ENCODE measurements around the gene HOXA7. TPM values are rescaled to one million over a fixed set of nuclear protein-coding genes. Genes with fewer than 3 reads are reported as not detected.
A peak's percentile ranks its signal among the peaks of the same experiment; 100 is the strongest.

HOXA7 gene
- polyA plus RNA-seq, 3 donors, result 24.8 to 27.6 (median 26.1) TPM

- DNase-seq (ENCODE audit: low read depth in 3 of 3, low spot score in 2 of 3), result no peak
Measured at GRCh38 chr7:27182861-27183681, 26.6 kb upstream of the HOXA7 start.

DNA sequence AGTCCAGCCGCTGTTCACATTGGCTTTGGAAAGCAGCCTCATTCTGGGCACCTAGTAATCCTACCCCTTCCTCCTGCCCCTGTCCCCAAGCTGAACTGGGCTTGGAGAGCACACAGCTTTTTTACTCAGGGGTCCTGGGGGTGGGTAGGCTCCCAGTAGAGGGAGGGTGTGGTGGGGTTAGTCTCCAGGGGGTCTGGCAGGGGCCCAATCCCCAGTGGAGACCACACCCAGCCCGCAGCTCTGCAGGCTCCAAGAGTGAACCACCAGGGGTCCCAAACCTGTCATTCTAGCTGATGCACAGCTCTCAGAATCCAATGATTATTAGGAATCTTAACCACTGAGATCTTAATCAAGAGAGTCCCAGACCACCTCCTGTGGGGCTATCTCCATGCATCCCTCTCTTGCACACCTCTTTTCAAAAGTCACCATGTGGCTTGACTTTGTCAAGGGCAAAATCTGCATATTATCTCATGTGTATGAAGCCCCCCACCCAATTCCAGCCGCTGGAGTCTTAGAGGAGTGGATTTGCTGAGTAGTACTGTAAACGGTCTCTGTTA is 25.9 kb upstream of the HOXA7 start:
- DNase-seq (ENCODE audit: low read depth in 3 of 3, low spot score in 2 of 3), result no peak

DNA sequence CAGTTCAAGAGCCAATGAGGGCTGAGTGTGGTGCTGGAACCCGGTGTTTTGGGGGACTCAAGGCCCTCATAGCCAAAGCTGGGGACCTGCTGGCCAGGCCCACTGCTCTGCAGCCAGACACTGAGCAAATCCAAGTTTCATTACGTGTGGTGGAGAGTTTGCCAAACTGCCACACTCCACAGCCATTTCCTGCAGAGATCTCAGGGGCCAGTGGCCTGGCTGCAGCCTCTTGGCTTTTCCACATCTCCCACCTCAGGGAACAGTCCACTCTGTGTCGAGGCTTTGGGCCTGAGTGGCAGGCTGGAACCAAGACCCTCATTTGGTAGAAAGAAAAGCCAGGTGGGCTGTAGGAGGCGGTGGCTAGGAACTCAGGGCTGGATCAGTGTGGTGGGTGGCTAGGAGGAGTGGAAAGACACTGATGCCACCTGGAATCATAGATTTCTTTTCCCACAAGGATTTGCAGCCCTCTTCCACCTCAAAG is 25.4 kb upstream of the HOXA7 start:
- DNase-seq (ENCODE audit: low read depth in 3 of 3, low spot score in 2 of 3), result no peak

DNA sequence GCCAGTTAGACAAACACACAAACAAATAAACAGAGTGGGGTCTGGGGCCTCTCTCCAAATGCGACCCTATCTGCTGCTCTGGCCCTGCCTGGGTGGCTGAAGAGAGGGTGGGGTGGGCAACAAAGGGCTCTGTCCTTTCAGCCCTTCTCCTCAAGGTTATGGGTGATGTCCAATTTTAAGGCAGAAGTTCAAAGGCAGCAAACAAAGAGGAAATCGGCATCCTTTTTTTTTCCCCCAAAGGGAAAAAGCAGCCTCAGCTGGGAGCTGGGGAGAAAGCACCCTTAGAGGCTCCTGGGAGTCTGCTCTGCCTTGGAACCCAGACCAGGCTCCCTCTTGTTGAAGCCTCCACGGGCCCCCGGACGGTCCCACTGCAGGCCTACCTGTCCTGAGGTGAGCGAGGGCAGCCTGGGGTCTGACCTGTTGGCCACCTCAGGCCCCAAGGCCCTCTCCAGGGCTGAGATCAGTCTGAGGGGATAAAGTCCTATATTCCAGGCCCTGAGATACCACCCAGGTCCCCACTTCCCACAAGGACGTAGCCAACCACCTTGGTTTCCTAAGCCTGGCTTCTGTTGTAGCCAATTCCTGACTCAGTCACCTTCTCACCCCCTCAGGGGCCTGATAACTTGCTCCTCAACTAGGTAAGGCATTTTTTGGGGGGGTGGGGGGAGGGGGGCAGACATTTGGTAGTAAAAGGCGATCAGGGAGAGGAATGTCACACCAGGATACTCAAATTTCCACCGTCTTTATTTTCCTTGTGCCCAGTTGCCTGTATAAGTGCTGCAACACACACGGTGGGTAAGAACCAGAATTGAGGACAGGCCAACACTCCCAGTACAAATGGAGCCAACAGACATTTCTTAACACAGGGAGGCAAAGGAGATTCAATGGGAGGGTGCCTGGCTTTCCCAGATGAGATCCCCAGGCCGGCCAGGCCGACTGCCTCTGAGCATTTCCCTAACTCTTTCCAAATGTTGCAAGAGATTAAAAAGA is 24.3 kb upstream of the HOXA7 start:
- no peak for DNase-seq (ENCODE audit: low read depth in 3 of 3, low spot score in 2 of 3)

DNA sequence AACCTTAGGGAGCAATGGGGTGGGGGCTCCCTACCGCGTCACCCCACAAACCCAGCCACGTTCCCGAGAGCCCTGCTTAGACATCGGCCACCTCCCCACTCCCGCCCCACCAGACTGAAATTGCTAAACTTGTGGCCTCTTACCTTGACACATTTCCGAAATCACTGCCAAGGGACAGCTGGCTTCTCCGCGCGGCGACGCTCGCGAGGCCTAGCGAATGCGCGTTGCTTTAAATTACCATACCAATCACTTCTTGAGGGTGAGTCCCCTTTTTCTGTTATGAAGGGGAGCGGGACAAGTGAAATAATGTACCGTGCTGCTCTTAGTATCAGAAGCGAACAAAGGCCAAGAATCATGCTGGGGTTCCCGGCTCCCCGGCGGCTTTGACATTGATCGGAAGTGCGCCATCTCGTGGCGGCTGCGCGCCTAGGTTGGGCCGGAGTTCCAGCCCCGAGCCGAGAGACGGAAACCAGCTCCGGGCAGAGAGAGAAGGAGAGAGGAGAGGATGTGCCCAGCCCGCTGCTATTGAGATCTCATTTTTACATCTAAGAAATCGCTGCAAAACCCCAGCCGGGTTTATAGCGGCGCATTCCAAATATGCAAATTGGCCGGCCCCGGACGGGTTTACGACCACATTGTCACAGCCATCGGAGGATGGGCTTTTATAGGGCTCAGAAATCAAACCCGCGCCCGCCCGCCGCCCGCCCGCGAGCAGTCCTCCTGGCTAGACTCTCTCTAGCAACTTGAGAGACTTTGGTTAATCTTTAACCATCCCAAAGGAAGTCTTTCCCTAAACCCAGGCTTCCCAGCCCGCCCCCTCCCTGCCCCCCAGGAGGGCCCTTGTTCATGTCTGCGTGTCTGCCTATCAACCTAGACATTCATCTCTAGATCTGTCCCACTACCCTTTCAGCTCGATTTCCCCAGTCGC is 23.3 kb upstream of the HOXA7 start:
- DNase-seq (ENCODE audit: low read depth in 3 of 3, low spot score in 2 of 3), result peak in 1 of 3 donors; percentile 85

DNA sequence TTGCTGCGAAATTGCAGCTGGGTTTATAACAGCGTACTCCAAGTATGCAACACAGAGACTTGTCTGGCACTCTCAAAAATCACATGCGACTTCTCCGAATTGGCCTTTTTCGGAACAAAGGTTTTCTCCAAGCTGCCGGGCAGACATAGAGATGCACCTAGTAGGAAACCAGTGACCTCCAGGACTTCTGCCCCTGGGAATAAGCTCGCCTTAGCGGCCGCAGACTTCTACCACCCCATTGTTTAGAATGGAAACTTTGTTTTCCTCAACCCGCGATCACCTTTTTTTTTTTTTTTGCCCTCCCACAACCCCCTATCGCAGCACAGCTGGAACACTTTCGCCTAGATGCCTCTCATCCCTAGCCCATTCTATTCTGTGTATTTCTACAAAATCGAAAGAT is 22.6 kb upstream of the HOXA7 start:
- DNase-seq (ENCODE audit: low read depth in 3 of 3, low spot score in 2 of 3), result no peak

- DNase-seq (ENCODE audit: low read depth in 3 of 3, low spot score in 2 of 3), result no peak
Measured at GRCh38 chr7:27178366-27178765, 21.9 kb upstream of the HOXA7 start.

- DNase-seq (ENCODE audit: low read depth in 3 of 3, low spot score in 2 of 3), result no peak
Measured at GRCh38 chr7:27177795-27178320, 21.4 kb upstream of the HOXA7 start.

DNA sequence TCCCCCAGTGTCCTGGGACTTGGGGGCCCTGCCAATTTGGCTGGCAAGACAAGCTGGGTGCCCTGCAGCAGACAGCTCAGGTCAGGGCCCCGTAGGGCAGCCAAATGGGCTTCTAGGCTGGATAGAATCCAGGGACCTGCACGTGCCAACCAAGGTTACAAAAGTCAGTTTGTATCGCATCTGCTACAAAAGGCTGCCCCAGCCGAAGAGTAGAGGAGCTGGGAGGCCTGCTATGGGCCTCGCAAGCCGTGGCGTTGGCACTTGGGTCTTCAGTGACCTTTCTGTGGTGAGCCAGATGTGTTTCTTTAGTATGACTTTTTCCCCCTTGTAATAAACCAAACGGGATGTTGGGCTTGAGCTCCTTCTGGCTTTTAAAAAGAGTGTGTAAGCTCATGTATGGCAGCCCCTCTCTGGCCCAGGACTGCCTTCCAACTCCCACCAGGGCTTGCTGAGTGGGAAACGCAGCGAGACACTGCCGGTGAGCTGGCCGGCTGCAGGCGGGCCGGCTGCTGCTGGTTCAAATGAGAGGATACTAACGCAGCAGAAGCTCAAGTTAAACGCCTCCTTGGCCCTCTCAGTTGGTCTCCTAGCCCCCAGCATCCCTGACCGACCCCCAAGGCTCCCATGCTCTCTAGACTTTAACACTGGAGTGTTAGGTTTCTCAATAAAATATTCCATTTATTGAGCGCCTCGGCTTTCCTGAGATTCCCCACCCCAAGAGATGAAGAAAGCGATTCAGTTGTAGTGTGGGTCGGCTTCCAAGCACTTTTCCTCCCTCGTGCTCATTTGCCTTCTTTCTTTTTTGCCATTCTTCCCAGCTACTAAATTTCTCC is 20.7 kb upstream of the HOXA7 start:
- no peak for DNase-seq (ENCODE audit: low read depth in 3 of 3, low spot score in 2 of 3)

- no peak for DNase-seq (ENCODE audit: low read depth in 3 of 3, low spot score in 2 of 3)
Measured at GRCh38 chr7:27176524-27176845, 20.0 kb upstream of the HOXA7 start.

- no peak for DNase-seq (ENCODE audit: low read depth in 3 of 3, low spot score in 2 of 3)
Measured at GRCh38 chr7:27175626-27176523, 19.4 kb upstream of the HOXA7 start.

DNA sequence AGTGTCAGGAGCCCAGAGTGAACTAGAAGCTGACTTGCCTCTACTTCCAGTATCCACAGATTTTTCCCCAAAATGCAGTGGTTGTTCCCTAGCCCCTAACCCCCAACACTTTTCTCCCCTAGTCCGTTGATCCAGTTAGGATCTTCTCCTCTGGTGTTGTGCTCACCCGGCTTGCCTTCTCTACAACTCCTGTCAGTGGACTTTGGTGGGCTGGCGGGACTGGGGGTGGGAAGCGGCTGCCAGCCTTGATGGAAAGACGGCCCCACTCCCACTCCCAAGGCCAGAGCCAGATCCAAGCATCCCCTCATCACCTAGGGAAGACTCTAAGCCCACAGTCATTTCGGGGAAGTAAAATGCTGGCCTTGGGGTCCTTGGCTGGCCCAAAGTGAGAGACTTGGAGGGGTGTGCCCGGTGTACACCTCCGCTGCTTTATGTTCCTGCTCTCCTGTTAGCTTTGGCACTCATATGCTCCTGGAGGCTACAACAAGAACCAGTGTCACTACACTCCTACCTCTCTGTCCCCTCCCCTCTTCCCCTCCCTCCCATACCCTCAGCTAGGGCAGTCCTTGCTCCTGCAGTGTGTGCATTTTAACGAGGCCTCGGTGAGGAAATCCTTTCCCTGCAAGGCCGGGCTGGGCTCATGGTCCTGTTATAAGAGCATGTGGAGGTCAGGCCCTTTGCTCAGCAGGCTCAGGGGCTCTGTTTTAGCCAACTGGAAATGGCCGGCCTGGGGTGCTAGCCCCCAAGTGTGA is 18.6 kb upstream of the HOXA7 start:
- DNase-seq (ENCODE audit: low read depth in 3 of 3, low spot score in 2 of 3), result no peak

GRCh38 chr7:27173956-27174873 is 17.7 kb upstream of the HOXA7 start, which contains the start of gene HOXA10:
HOXA10 (minus strand) TSS chr7:27174320; CDS start chr7:27174306, 14 bp downstream.
- DNase-seq (ENCODE audit: low read depth in 3 of 3, low spot score in 2 of 3), result no peak

DNA sequence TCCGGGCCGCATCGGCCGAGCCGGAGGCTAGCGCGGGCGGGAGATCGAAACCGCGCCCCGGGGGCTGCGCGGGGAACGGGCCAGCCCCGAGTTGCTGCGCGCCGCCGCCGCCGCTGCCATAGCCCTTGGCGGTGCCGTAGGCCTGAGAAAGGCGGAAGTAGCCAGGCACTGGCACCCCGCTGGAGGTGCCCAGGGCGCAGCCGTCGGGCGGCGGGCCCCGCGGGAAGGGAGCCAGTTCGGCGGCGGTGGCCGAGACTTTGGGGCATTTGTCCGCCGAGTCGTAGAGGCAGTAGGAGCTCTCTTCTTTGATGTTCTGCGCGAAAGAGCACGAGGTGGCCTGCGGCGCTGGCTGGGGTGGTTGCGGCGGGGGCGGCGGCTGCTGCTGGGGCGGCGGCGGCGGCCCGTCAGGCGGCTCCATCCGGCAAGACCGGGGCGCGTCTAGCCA is 17.1 kb upstream of the HOXA7 start:
- DNase-seq (ENCODE audit: low read depth in 3 of 3, low spot score in 2 of 3), result no peak

DNA sequence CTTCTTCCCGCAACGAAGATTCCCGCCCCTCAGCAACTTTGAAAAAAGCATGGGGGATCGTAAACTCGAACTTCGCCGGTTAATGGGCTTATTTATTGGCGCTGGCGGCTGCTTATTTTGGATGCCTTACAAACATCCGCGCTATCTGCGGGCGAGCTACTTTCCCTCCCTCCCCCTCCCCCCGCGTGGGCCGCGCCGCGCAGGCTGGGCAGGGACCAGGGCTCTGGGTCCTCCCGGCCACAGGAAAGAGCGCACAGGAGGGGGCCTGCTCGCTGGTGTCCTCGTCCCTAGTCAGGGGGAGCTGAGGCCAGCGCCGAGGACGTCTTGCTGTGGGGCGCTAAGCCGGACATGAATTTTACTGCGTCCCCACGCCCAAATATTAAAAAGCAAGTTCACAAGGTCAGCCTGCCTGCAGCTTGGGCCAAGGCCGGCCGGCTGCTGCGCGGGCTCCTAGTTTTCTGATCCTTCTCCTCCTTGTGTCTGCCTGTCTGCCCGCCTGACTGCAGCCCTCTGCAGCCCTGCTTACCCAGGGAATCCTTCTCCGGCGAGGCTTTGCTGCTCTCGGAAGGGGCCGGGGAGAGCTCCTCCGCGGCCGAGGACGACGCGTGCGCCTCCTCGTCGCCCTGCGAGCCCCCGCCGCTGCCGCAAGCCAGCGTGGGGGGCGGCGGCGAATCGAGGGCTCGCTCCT is 16.5 kb upstream of the HOXA7 start:
- DNase-seq (ENCODE audit: low read depth in 3 of 3, low spot score in 2 of 3), result no peak
